ENCODE results near the gene MAP7D1. TPM values are rescaled to one million over a fixed set of nuclear protein-coding genes. Genes with fewer than 3 reads are reported as not detected.
"Not testable (repeated sequence)": the region's sequence is repeated elsewhere in the genome, so short reads cannot be mapped to it uniquely, and the experiment has no call there.

The MAP7D1 gene
- total RNA-seq, 3 donors from 2014 or later: 67.4 to 78.0 (median 68.6) TPM

DNA sequence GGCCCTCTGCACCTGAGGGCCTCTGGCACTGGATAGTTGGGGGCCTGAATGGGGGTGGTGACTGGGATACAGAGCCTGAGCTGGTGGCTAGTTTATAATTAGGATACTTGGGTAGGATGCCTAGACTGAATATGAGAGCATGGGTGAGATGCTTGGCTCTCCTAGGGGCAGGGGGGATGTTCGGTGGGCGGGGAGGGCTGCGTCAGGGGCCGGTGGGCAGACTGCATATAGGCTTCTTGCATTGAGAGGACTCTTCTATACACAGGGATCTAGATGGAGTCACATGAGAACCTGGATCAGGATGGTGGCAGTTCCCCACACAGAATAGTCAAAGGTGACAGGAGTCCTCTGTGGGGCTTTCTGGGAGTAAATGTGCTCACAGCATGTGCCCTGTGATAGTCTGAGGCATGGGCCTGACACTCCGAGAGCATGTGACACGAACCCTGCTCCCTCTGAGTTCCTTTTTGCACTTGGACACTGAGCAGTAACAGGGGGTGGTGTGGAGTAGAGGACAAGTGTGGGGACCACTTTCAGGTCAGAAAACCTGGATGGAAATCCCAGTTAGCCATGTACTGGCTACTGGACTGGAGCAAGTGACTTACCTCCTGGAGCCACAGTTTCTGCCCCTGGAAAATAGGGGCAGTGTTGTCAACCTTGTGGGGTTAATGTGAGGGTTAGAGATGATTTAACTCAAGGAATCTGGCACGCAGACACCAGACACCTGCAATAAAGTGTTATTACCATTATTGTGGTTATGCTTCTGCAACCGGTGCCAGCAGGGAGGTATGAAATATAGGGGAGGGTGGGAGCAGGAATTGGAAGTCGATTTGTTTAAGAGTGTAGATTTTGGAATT is 2.2 kb downstream of the MAP7D1 start:
- Histone ChIP-seq H3K9me3 (no peaks in the 10 kb centered on the region), H3K27me3 (no peaks in the 10 kb centered on the region), H3K36me3 (no peaks in the 10 kb centered on the region), H3K4me1 (peaks cover 34 to 53% of the 10 kb centered on the region in 2 donors), H3K4me3 (peak overlapping the region; percentile 67 to 91 (median 85)), H3K27ac (peak overlapping the region; percentile 93 to 100)
- TF ChIP-seq, protein P1, sequence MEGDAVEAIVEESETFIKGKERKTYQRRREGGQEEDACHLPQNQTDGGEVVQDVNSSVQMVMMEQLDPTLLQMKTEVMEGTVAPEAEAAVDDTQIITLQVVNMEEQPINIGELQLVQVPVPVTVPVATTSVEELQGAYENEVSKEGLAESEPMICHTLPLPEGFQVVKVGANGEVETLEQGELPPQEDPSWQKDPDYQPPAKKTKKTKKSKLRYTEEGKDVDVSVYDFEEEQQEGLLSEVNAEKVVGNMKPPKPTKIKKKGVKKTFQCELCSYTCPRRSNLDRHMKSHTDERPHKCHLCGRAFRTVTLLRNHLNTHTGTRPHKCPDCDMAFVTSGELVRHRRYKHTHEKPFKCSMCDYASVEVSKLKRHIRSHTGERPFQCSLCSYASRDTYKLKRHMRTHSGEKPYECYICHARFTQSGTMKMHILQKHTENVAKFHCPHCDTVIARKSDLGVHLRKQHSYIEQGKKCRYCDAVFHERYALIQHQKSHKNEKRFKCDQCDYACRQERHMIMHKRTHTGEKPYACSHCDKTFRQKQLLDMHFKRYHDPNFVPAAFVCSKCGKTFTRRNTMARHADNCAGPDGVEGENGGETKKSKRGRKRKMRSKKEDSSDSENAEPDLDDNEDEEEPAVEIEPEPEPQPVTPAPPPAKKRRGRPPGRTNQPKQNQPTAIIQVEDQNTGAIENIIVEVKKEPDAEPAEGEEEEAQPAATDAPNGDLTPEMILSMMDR (IDR thresholded peaks at IDR 0.05): no peak
- TF ChIP-seq POLR2AphosphoS5 (IDR thresholded peaks at IDR 0.05): no peak
- no peak for TF ChIP-seq POLR2A (IDR thresholded peaks at IDR 0.05)
- intact Hi-C loops (cut with DNase I; ENCODE audit: low total_unique reads): no loop called here
- no peak for DNase-seq (ENCODE audit: low spot score in 2 of 2)

DNA sequence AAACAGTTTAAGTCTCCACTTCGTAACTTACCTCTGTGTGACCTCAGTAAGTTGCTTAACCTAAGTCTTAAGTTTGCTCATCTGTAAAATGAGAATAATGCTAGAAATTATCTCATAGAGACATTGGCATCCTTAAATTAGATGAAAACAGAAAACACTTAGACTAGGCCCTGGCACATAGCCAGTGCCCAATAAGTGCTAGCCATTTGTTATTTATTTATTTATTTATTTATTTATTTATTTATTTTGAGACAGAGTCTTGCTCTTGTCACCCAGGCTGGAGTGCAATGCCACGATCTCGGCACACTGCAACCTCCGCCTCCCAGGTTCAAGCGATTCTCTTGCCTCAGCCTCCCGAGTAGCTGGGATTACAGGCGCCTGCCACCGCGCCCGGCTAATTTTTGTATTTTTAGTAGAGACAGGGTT is 2.9 kb downstream of the MAP7D1 start:
- Histone ChIP-seq H3K27ac (peak overlapping the region; percentile 93 to 100), H3K4me1 (peaks cover 34 to 53% of the 10 kb centered on the region in 2 donors)
- intact Hi-C loops (cut with DNase I; ENCODE audit: low total_unique reads): not testable (repeated sequence)

DNA sequence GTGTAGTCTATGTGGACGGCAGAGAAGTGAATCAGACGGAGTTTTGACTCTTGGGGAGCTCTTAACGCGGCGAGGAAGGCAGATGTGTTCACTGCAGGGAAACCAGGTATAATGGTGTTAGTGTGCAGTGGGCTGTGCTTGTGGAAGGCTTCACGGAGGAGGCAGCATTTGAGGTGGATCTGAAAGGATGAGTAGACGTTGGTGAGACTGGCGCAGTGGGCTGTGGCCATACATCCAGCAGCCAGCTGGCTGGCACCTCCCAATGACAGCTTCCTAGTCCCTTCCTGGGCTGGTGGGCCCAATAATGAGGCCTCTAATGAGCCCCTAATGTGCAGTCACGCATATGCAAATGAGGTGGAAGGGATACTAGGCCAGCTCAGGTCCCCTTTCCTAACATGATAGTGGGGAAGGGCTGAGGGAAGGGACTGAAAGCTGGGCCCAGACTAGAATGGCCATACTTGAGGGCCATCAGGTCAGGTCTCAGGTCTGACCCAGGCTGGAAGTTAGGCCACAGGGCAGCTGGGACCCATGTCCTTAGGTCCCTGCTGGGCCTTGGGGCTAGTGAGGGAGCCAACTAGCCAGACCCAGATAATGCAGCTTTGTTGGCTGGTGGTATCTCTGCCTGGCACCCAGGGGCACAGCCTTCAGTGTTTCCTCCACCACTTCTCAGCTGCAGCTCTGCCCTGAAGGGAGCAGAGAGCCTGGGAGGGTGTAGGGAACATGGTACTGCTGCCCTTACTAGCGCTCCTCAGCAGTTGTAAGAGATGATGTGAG is 3.8 kb downstream of the MAP7D1 start:
- no peaks in the 10 kb centered on the region for H3K36me3 ChIP-seq
- peaks cover 34 to 52% of the 10 kb centered on the region in 2 donors for H3K4me1 ChIP-seq
- peak overlapping the region in 1 of 3 donors; percentile 70 for H3K4me3 ChIP-seq
- TF ChIP-seq POLR2A (IDR thresholded peaks at IDR 0.05) (no peak), POLR2AphosphoS5 (IDR thresholded peaks at IDR 0.05) (no peak)
- TF ChIP-seq, protein P1 (IDR thresholded peaks at IDR 0.05): no peak
- no peaks in the 10 kb centered on the region for H3K9me3 ChIP-seq
- intact Hi-C loops (cut with DNase I; ENCODE audit: low total_unique reads): no loop called here
- peak overlapping the region; percentile 93 to 99 for H3K27ac ChIP-seq
- no peak for DNase-seq (ENCODE audit: low spot score in 2 of 2)
- no peaks in the 10 kb centered on the region for H3K27me3 ChIP-seq

More for the DNA sequence above, 2.9 kb downstream of the MAP7D1 start:
- not testable (repeated sequence) for H3K36me3 ChIP-seq; H3K9me3 ChIP-seq; DNase-seq (ENCODE audit: low spot score in 2 of 2); H3K27me3 ChIP-seq
- H3K4me3 ChIP-seq: peak overlapping the region in 1 of 3 donors; percentile 85

DNA sequence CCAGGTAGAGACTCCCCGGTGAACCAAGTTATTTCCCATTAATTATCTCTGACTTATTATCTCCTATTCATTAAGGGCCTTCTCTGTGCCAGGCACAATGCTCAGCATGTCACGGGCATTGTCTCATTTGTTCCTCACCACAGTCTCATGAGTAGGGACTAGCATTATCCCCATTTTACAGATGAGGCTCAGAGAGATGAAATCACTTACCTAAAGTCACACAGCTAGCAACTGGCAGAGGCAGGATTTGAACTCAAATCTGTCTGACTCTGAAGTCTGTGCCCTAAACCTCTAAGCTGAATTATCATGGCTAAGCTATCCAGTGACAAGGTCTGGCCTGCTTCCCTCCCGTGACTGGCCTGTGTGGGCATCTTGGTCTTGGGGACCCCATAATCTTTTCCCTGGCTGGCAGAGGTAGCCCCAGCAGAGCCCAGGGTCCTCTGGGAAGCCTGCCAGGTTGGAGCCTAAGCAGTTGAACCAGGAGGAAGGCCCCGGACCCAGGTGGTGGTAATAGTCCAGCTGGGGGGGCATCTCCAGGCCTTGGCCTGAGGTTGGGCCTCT is 4.5 kb downstream of the MAP7D1 start:
- DNase-seq (ENCODE audit: low spot score in 2 of 2): no peak
- H3K36me3 ChIP-seq: no peaks in the 10 kb centered on the region
- peak overlapping the region; percentile 93 to 99 for H3K27ac ChIP-seq
- H3K27me3 ChIP-seq: no peaks in the 10 kb centered on the region
- peaks cover 34 to 47% of the 10 kb centered on the region in 2 donors for H3K4me1 ChIP-seq
- intact Hi-C loops (cut with DNase I; ENCODE audit: low total_unique reads): no loop called here
- H3K4me3 ChIP-seq: peak overlapping the region; percentile 36 to 70 (median 42)
- TF ChIP-seq POLR2A (IDR thresholded peaks at IDR 0.05) (no peak), POLR2AphosphoS5 (IDR thresholded peaks at IDR 0.05) (no peak)
- TF ChIP-seq, protein P1 (IDR thresholded peaks at IDR 0.05): no peak
- no peaks in the 10 kb centered on the region for H3K9me3 ChIP-seq

DNA sequence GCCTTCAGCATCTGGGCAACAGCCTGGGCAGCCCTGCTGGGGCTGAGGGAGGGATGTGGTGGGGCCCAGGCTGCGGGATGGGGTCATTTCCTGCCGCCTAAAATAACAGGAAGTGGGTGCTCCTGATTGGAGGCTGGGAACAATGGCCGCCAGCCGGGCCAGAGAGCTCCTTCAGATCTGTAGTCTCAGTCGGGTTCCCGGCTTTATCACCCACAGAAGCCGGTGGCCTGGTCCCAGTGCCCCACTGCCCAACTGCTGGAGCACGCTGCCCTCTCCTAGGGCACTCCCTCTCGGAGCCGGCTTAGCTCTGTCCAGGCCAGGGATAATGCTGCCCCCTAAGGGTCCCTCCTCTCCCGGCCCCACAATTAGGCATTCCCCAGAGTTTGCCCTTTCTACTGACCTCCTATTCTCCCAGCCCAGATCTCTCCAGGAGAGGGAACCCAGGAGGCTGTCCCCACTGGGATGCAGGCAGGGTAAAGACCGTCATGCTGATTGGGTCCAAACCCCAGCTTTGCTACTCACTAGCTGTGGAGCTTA is 5.1 kb downstream of the MAP7D1 start:
- Histone ChIP-seq H3K4me3 (peak overlapping the region; percentile 36 to 70 (median 42)), H3K27ac (peak overlapping the region; percentile 93 to 99), H3K4me1 (peaks cover 34 to 47% of the 10 kb centered on the region in 2 donors), H3K36me3 (no peaks in the 10 kb centered on the region), H3K27me3 (no peaks in the 10 kb centered on the region), H3K9me3 (no peaks in the 10 kb centered on the region)
- TF ChIP-seq POLR2A (IDR thresholded peaks at IDR 0.05) (no peak), POLR2AphosphoS5 (IDR thresholded peaks at IDR 0.05) (peak in 1 of 3 donors; percentile 15)
- TF ChIP-seq, protein P1 (IDR thresholded peaks at IDR 0.05): peak in 1 of 3 donors; percentile 11
- intact Hi-C loops (cut with DNase I; ENCODE audit: low total_unique reads): no loop called here
- peak in 1 of 2 donors; percentile 57 for DNase-seq (ENCODE audit: low spot score in 2 of 2)
